NT2/D1 (cell line): ENCODE results near the gene DAPP1.
"Not testable (repeated sequence)": the region's sequence is repeated elsewhere in the genome, so short reads cannot be mapped to it uniquely, and the experiment has no call there.

Source experiments
- SUZ12 ChIP-seq: IDR thresholded peaks from 2 replicates; pipeline ENCODE4 v1.6.1; 2011; ENCODE audit not compliant: insufficient read length, insufficient read depth; ENCODE audit errors: extremely low read depth
- YY1 ChIP-seq: IDR thresholded peaks from 2 replicates; pipeline ENCODE4 v1.6.1; 2011; ENCODE audit not compliant: insufficient read length, insufficient read depth

DNA sequence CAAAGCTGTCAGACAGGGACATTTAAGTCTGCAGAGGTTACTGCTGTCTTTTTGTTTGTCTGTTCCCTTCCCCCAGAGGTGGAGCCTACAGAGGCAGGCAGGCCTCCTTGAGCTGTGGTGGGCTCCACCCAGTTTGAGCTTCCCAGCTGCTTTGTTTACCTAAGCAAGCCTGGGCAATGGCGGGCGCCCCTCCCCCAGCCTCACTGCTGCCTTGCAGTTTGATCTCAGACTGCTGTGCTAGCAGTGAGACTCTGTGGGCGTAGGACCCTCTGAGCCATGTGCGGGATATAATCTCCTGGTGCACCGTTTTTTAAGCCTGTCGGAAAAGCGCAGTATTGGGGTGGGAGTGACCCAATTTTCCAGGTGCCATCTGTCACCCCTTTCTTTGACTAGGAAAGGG is 45.8 kb upstream of the DAPP1 start:
- TF ChIP-seq YY1, SUZ12: not testable (repeated sequence)
